AG04450 (cell line): ENCODE results near the gene MAP4K2. TPM values are rescaled to one million over a fixed set of nuclear protein-coding genes. Genes with fewer than 3 reads are reported as not detected.
A peak's percentile ranks its signal among the peaks of the same experiment; 100 is the strongest.
"Not testable (repeated sequence)": the region's sequence is repeated elsewhere in the genome, so short reads cannot be mapped to it uniquely, and the experiment has no call there.

Experiments
- CTCF ChIA-PET: fragments of 300-600, 350-600 bp; formaldehyde crosslinking; extraction: SDS; loops from one replicate; lab custom pipeline; 2022; ENCODE audit warnings: antibody characterized with exemption, inconsistent platforms; lab: Charles Lee
- POLR2A ChIA-PET: fragments of 350-600 bp; formaldehyde crosslinking; extraction: SDS; loops from one replicate; lab custom pipeline; 2021; ENCODE audit warnings: antibody characterized with exemption, inconsistent platforms; lab: Yijun Ruan, JAX
- DNase-seq: peaks from one replicate; pipeline ENCODE4 v3.0.0-alpha.2; 2011; ENCODE audit warnings: low read depth, low spot score
- H3K27ac ChIP-seq: one replicate; pipeline ENCODE4 v1.5.1; 2012; ENCODE audit warnings: low read depth, low read length, control low read depth
- H3K27me3 ChIP-seq: one replicate; pipeline ENCODE4 v1.6.0; 2012; ENCODE audit warnings: low read length; ENCODE audit not compliant: control insufficient read depth, insufficient read depth
- H3K4me3 ChIP-seq: 2 replicates; pipeline ENCODE4 v1.5.1; 2011; ENCODE audit warnings: mild to moderate bottlenecking, low read depth, low read length, control low read depth
- H3K9me3 ChIP-seq: 2 replicates; pipeline ENCODE4 v1.5.1; 2012; ENCODE audit warnings: low read length; ENCODE audit not compliant: control insufficient read depth, insufficient read depth
- polyA plus RNA-seq: library from polyadenylated mRNA; depleted of rRNA; stranded (reverse); fragments of >200 nt; gene quantifications from 2 replicates; pipeline ENCODE4 v1.2.3, GENCODE V29; 2011
- TF ChIP-seq, protein P1 (sequence below): IDR thresholded peaks from 2 replicates; pipeline ENCODE4 v1.5.1; 2011; ENCODE audit warnings: low read depth, low read length, control low read depth, inconsistent platforms

The MAP4K2 gene
- polyA plus RNA-seq, 1 experiment: 9.9 TPM

DNA sequence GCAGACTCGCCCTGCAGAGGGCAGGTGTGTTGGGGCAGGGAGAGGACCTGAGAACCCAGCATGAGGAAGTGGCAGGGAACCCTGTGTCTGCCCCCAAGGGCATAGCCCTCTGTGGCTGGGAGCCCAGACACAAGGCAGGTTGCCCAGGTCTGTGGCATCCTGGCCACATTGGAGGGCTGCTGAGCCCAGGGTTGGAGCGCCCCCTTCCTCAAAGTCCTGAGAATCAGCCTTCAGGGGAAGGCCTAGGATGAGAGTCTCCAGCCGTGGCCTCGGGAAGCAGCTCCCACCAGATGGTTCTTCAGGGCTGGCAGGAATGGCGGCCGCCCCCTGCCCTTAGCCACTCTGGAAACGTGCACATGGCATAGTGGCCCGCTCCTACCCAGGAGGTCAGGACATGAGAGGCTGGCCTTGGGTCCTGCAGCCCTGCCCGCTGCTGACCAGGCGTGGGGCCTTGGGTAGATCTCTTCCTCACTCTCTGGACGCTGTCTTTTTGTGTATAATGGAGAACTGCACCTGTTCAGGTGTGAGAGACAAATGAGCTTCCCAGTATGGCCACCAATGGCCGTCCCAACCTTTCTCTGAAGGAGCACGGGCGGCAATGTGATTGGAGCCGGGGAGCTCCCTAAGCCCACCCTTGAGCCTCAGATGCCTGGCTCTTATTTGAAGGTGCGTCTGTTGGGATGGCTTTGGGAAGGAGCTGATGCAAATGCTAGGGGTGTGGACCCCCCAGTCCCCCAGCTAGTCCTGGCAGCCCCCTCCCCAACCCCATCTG lies 46.0 kb upstream of the MAP4K2 start:
- CTCF ChIA-PET: interaction anchor here (0.6 to 8.3 kb wide), 11 partner anchors 12 to 261 kb away, joined by 3 to 86 read pairs (median 5); partner anchors contain the start of genes ARL2 and EHD1
- POLR2A ChIA-PET: interaction anchor here (0.5 to 1.4 kb wide), 3 partner anchors 12 to 28 kb away, joined by 3 to 5 read pairs (median 3); no protein-coding TSS in a partner anchor
- DNase-seq: no peak

DNA sequence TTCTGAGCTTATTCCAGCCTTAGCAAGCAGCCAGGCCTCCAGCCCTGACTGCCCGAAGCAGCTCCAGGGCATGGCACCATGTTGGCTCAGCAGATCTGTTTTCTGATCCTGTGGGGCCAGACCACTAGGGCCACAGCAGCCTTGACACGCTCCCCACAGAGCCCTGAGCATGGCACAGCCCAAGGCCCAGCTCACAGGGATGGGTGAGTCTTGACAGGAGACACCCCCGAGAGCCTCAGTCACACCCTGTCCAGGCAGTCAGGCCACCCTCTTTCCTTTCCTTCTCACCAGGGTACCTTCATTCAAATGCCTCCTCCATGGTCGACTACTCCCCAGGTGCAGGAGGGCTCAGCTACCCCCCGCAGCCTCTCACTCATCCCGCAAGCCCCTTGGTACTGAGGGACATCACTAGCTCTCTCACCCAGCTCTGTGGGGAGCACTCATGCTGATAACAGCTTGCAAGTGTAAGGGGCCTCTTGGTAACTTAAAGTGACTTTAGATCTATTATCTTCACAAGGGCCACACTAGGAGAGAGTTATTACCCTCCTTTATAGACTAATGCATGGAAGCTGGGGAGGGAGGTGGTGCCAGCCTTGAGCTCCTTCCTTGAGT lies 45.3 kb upstream of the MAP4K2 start:
- H3K4me3 ChIP-seq: no peak overlapping the region
- ChIA-PET CTCF (interaction anchor here (0.6 to 8.3 kb wide), 14 partner anchors 13 to 262 kb away, joined by 3 to 86 read pairs (median 5); partner anchors contain the start of gene BATF2), POLR2A (interaction anchor here (0.9 to 1.4 kb wide), 4 partner anchors 20 to 166 kb away, joined by 3 to 5 read pairs (median 4); partner anchors contain the start of gene ARL2)
- no peak for DNase-seq
- no peak overlapping the region for H3K27ac ChIP-seq
- no peaks in the 10 kb centered on the region for H3K9me3 ChIP-seq
- TF ChIP-seq, protein P1, sequence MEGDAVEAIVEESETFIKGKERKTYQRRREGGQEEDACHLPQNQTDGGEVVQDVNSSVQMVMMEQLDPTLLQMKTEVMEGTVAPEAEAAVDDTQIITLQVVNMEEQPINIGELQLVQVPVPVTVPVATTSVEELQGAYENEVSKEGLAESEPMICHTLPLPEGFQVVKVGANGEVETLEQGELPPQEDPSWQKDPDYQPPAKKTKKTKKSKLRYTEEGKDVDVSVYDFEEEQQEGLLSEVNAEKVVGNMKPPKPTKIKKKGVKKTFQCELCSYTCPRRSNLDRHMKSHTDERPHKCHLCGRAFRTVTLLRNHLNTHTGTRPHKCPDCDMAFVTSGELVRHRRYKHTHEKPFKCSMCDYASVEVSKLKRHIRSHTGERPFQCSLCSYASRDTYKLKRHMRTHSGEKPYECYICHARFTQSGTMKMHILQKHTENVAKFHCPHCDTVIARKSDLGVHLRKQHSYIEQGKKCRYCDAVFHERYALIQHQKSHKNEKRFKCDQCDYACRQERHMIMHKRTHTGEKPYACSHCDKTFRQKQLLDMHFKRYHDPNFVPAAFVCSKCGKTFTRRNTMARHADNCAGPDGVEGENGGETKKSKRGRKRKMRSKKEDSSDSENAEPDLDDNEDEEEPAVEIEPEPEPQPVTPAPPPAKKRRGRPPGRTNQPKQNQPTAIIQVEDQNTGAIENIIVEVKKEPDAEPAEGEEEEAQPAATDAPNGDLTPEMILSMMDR: no peak
- no peaks in the 10 kb centered on the region for H3K27me3 ChIP-seq

More for the DNA sequence above, 46.0 kb upstream of the MAP4K2 start:
- Histone ChIP-seq H3K4me3 (no peak overlapping the region), H3K9me3 (no peaks in the 10 kb centered on the region; the same call in 1 of the 2 replicates), H3K27me3 (no peaks in the 10 kb centered on the region), H3K27ac (no peak overlapping the region)
- TF ChIP-seq, protein P1: no peak

DNA sequence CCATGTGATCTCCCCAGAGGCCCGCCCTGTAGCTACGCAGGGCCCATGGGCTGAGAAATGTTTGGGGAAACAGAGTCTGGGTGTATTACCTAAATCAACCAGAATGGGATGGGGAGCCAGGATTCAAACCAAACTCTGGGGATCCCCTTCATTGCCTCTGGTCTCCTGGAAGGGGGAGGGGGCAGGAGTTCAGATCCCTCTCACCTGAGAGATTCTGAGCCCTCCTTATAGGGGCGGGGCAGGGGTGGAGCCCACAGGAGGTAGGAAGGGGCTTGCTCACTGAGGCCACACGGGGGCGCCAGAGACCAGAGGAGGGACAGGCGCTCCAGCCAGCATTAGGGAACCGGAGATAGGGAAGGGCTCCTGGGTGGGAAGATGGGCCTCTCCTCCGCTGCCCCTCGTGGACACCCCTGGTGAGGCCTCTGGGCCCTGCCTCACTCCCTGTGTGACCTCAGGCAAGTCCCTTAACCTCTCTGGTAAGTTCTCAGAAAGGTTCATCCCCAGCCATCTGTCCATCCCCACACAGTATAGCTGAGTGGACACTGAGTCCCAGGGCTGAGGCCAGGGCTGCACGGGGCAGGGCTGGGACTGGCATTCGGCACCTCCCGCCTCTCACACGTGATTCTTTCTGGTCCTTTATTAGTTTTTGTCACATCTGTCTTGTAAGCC lies 44.1 kb upstream of the MAP4K2 start:
- peak; percentile 63 for DNase-seq
- Histone ChIP-seq H3K4me3 (no peak overlapping the region), H3K27me3 (no peaks in the 10 kb centered on the region), H3K27ac (peak overlapping the region; percentile 21), H3K9me3 (no peaks in the 10 kb centered on the region)
- TF ChIP-seq, protein P1: peak; percentile 96
- POLR2A ChIA-PET: interaction anchor here (0.7 to 1.5 kb wide), 4 partner anchors 22 to 167 kb away, joined by 3 to 4 read pairs (median 3); partner anchors contain the start of gene ARL2
- CTCF ChIA-PET: interaction anchor here (0.6 to 8.3 kb wide), 16 partner anchors 9 to 243 kb away, joined by 3 to 86 read pairs (median 5); partner anchors contain the start of gene BATF2

DNA sequence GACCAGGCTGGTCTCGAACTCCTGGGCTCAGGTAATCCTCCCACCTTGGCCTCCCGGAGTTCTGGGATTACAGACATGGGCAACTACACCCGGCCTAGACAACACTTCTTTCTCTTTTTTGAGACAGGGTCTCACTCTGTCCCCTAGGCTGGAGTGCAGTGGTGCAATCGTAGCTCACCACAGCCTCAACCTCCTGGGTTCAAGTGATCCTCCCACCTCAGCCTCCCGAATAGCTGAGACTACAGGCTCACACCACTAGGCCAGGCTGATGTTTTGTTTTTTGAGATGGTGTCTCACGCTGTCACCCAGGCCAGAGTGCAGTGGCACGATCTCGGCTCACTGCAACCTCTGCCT lies 42.7 kb upstream of the MAP4K2 start:
- ChIA-PET CTCF (interaction anchor here (0.5 to 8.3 kb wide), 13 partner anchors 11 to 407 kb away, joined by 3 to 86 read pairs (median 4); partner anchors contain the start of genes ARL2 and BATF2), POLR2A (interaction anchor here (0.7 to 1.4 kb wide), 3 partner anchors 31 to 42 kb away, joined by 3 to 8 read pairs (median 3); no protein-coding TSS in a partner anchor)
- H3K27ac ChIP-seq, H3K27me3 ChIP-seq, DNase-seq, H3K9me3 ChIP-seq, H3K4me3 ChIP-seq: not testable (repeated sequence)
